Thymus (tissue), 11 donors: ENCODE results near the gene CRY2. TPM values are rescaled to one million over a fixed set of nuclear protein-coding genes. Genes with fewer than 3 reads are reported as not detected.
"Not testable (repeated sequence)": the region's sequence is repeated elsewhere in the genome, so short reads cannot be mapped to it uniquely, and the experiment has no call there.

Source experiments
- DNase-seq, 9 donors: peaks; one replicate each; pipeline ENCODE4 v3.0.0-alpha.2; 2013; ENCODE audit warnings: low spot score in 9 of 9, low read depth in 6 of 9, missing footprints in 1 of 9
- H3K27ac ChIP-seq, 2 donors: one replicate each; pipeline ENCODE4 v1.5.1; 2013; ENCODE audit warnings: control low read depth in 1 of 2, low read depth in 1 of 2, low read length in 1 of 2, mild to moderate bottlenecking in 1 of 2, moderate library complexity in 1 of 2
- H3K27me3 ChIP-seq, 2 donors: one replicate each; pipeline ENCODE4 v1.5.1; 2013; ENCODE audit warnings: low read length in 1 of 2; ENCODE audit not compliant: control insufficient read depth in 2 of 2, insufficient read depth in 1 of 2
- H3K36me3 ChIP-seq, 2 donors: one replicate each; pipeline ENCODE4 v1.5.1; 2013; ENCODE audit warnings: low read length in 1 of 2, mild to moderate bottlenecking in 1 of 2, moderate library complexity in 1 of 2; ENCODE audit not compliant: control insufficient read depth in 2 of 2, insufficient read depth in 2 of 2
- H3K4me1 ChIP-seq, 2 donors: one replicate each; pipeline ENCODE4 v1.5.1; 2013; ENCODE audit warnings: low read length in 2 of 2; ENCODE audit not compliant: control insufficient read depth in 2 of 2, insufficient read depth in 2 of 2
- H3K4me3 ChIP-seq, 2 donors: one replicate each; pipeline ENCODE4 v1.5.1; 2013; ENCODE audit warnings: low read length in 2 of 2, control low read depth in 1 of 2, mild to moderate bottlenecking in 1 of 2
- H3K9me3 ChIP-seq, 2 donors: one replicate each; pipeline ENCODE4 v1.5.1; 2013; ENCODE audit warnings: low read length in 1 of 2, mild to moderate bottlenecking in 1 of 2; ENCODE audit not compliant: control insufficient read depth in 2 of 2, insufficient read depth in 1 of 2
- WGBS: extraction: QIAGEN DNeasy Blood & Tissue Kit; methylation state at CpG from one replicate; pipeline ENCODE4 v1.1.7; 2013; 5-methylcytosine and 5-hydroxymethylcytosine counted together
- polyA plus RNA-seq: library from polyadenylated mRNA; stranded (reverse); fragments of 200-250 nt; gene quantifications from one replicate; pipeline ENCODE4 v1.2.3, GENCODE V29; 2013
- total RNA-seq: library from RNA; stranded (reverse); fragments of 120-200 nt; gene quantifications from one replicate; pipeline ENCODE4 v1.2.4, GENCODE V29; 2013
- donor health status: healthy.

The CRY2 gene
- total and polyA plus RNA-seq, 2 donors, result 9.9 to 12.3 TPM

- Histone ChIP-seq H3K4me3 (no peak overlapping the region), H3K9me3 (no peaks in the 10 kb centered on the region), H3K27ac (no peak overlapping the region), H3K27me3 (no peaks in the 10 kb centered on the region), H3K36me3 (no peaks in the 10 kb centered on the region), H3K4me1 (no peaks in the 10 kb centered on the region)
- WGBS, result 96% methylated on average over 5 of the region's 5 CpGs
- no peak for DNase-seq
Measured at GRCh38 chr11:45820211-45820857, 26.9 kb upstream of the CRY2 start.

GRCh38 chr11:45826492-45826891 is 20.8 kb upstream of the CRY2 start:
- H3K27ac ChIP-seq, DNase-seq, H3K4me3 ChIP-seq, H3K36me3 ChIP-seq, H3K9me3 ChIP-seq, H3K4me1 ChIP-seq: not testable (repeated sequence)
- H3K27me3 ChIP-seq, result peaks cover 0 to 19% of the 10 kb centered on the region in 2 donors
- 64% methylated on average over 7 of the region's 7 CpGs for WGBS

- no peaks in the 10 kb centered on the region for H3K4me1 ChIP-seq
- no peaks in the 10 kb centered on the region for H3K36me3 ChIP-seq
- WGBS, result 97% methylated on average over 4 of the region's 4 CpGs
- H3K4me3 ChIP-seq, result no peak overlapping the region
- no peaks in the 10 kb centered on the region for H3K9me3 ChIP-seq
- peaks cover 0 to 19% of the 10 kb centered on the region in 2 donors for H3K27me3 ChIP-seq
- no peak for DNase-seq
- no peak overlapping the region for H3K27ac ChIP-seq
Measured at GRCh38 chr11:45827123-45827522, 20.2 kb upstream of the CRY2 start.

- Histone ChIP-seq H3K4me1 (no peaks in the 10 kb centered on the region), H3K4me3 (no peak overlapping the region), H3K9me3 (no peaks in the 10 kb centered on the region), H3K27ac (no peak overlapping the region), H3K27me3 (peaks cover 0 to 19% of the 10 kb centered on the region in 2 donors), H3K36me3 (no peaks in the 10 kb centered on the region)
- no peak for DNase-seq
- WGBS, result 94% methylated on average over 4 of the region's 4 CpGs
Measured at GRCh38 chr11:45828996-45829395, 18.3 kb upstream of the CRY2 start.

GRCh38 chr11:45830596-45830995 is 16.7 kb upstream of the CRY2 start:
- Histone ChIP-seq H3K27ac (no peak overlapping the region), H3K4me1 (peaks cover 0 to 3% of the 10 kb centered on the region in 2 donors), H3K36me3 (no peaks in the 10 kb centered on the region), H3K9me3 (no peaks in the 10 kb centered on the region), H3K27me3 (peaks cover 0 to 19% of the 10 kb centered on the region in 2 donors), H3K4me3 (no peak overlapping the region)
- DNase-seq, result no peak
- WGBS, result 96% methylated on average over 2 of the region's 2 CpGs

GRCh38 chr11:45832811-45833441 is 14.3 kb upstream of the CRY2 start:
- H3K36me3 ChIP-seq, result no peaks in the 10 kb centered on the region
- no peak overlapping the region for H3K4me3 ChIP-seq
- H3K9me3 ChIP-seq, result no peaks in the 10 kb centered on the region
- peaks cover 0 to 4% of the 10 kb centered on the region in 2 donors for H3K27me3 ChIP-seq
- H3K27ac ChIP-seq, result no peak overlapping the region
- WGBS, result 96% methylated on average over 9 of the region's 9 CpGs
- DNase-seq, result no peak
- peaks cover 0 to 3% of the 10 kb centered on the region in 2 donors for H3K4me1 ChIP-seq

- no peaks in the 10 kb centered on the region for H3K36me3 ChIP-seq
- 71% methylated on average over 3 of the region's 3 CpGs for WGBS
- DNase-seq, result no peak
- no peaks in the 10 kb centered on the region for H3K27me3 ChIP-seq
- H3K27ac ChIP-seq, result no peak overlapping the region
- peaks cover 0 to 3% of the 10 kb centered on the region in 2 donors for H3K4me1 ChIP-seq
- no peak overlapping the region for H3K4me3 ChIP-seq
- H3K9me3 ChIP-seq, result no peaks in the 10 kb centered on the region
Measured at GRCh38 chr11:45833761-45834160, 13.5 kb upstream of the CRY2 start.

GRCh38 chr11:45834298-45834756 is 12.9 kb upstream of the CRY2 start:
- Histone ChIP-seq H3K9me3 (no peaks in the 10 kb centered on the region), H3K4me3 (no peak overlapping the region), H3K27ac (no peak overlapping the region), H3K27me3 (no peaks in the 10 kb centered on the region), H3K4me1 (peaks cover 0 to 3% of the 10 kb centered on the region in 2 donors), H3K36me3 (no peaks in the 10 kb centered on the region)
- peak in 1 of 9 donors; percentile 20 for DNase-seq
- whole genome bisulfite sequencing, result 37% methylated on average over 4 of the region's 4 CpGs

GRCh38 chr11:45839204-45839603 is 8.1 kb upstream of the CRY2 start:
- no peak for DNase-seq
- Histone ChIP-seq H3K36me3 (no peaks in the 10 kb centered on the region), H3K9me3 (no peaks in the 10 kb centered on the region), H3K4me1 (peaks cover 0 to 3% of the 10 kb centered on the region in 2 donors), H3K4me3 (no peak overlapping the region), H3K27me3 (peaks cover 0 to 3% of the 10 kb centered on the region in 2 donors), H3K27ac (no peak overlapping the region)
- 97% methylated on average over 6 of the region's 6 CpGs for WGBS
